GM10266 (cell line): Measurements from ENCODE around the gene GLIPR2.

Experiments
- DNase-seq: peaks from one replicate; pipeline ENCODE4 v3.0.0; 2012; ENCODE audit errors: extremely low spot score
- TF ChIP-seq, protein P1 (sequence below): IDR thresholded peaks from 2 replicates; pipeline ENCODE4 v1.5.1; 2012; ENCODE audit warnings: mild to moderate bottlenecking, low read depth; ENCODE audit not compliant: control insufficient read depth, insufficient read depth; ENCODE audit errors: missing control alignments

The GLIPR2 gene

DNA sequence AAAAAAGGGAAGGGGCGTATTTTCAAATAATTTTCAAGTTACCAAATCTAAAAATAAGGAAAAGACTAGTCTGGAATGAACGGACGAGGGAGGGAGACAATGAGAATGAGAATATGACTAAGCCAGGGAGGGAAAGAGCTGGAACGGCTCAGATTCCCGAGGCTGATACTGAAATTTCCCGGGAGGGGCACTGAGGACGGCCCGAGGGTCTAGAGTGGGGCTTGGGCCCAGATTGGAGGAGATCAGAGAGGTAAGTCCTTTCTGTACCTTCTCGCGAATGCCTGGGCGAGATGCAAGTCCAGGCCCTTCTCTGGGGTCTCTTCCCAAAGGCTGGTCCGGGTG lies 29.3 kb downstream of the GLIPR2 start:
- TF ChIP-seq, protein P1, sequence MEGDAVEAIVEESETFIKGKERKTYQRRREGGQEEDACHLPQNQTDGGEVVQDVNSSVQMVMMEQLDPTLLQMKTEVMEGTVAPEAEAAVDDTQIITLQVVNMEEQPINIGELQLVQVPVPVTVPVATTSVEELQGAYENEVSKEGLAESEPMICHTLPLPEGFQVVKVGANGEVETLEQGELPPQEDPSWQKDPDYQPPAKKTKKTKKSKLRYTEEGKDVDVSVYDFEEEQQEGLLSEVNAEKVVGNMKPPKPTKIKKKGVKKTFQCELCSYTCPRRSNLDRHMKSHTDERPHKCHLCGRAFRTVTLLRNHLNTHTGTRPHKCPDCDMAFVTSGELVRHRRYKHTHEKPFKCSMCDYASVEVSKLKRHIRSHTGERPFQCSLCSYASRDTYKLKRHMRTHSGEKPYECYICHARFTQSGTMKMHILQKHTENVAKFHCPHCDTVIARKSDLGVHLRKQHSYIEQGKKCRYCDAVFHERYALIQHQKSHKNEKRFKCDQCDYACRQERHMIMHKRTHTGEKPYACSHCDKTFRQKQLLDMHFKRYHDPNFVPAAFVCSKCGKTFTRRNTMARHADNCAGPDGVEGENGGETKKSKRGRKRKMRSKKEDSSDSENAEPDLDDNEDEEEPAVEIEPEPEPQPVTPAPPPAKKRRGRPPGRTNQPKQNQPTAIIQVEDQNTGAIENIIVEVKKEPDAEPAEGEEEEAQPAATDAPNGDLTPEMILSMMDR = no peak
- no peak for DNase-seq

DNA sequence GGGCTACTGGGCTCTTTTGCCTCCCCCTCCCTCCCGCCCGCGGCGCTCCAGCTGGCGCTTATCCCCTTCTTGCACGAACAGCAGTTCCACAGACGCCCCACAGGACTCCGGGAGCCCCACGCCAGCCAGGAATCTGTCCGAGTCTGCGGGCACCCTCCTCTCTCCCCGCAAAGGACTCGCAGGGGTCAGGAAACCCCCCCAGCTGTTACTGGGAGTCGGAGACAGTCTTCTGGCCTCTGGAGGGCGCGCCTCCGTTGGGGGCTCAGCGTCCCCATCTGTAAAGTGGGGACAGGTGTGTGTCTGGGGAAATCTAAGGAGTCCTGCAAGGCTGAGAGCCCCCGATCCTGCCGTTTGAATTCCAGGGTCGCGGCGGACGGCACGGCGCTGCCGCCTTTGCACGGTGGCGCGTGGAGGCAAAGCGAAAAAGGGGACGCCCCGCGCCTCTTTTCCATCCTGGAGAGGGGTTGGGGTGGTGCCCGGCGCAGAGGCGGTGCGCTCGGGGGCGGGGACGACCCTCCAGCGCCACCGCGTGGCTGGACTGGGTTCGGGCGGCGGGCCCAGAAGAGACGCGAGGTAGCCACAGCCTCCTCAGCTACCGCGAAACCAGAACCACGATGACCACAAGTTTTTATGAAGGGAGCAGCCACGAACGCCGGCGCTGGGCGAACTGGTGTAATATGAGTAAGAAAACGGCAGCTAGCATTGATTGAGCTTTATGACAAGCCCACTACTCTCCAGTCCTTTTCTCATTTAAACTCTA lies 29.8 kb downstream of the GLIPR2 start:
- TF ChIP-seq, protein P1 = peak; percentile 93
- peak; percentile 87 for DNase-seq

GRCh38 chr9:36169166-36169565 lies 32.6 kb downstream of the GLIPR2 start, which contains the start of gene CCIN:
Gene CCIN, plus strand, starts transcription at chr9:36169388. Its CDS starts 115 bp downstream, at chr9:36169503.
- DNase-seq = no peak
- TF ChIP-seq, protein P1 = no peak

- DNase-seq = no peak
Measured at GRCh38 chr9:36169708-36170107, 33.2 kb downstream of the GLIPR2 start.

DNA sequence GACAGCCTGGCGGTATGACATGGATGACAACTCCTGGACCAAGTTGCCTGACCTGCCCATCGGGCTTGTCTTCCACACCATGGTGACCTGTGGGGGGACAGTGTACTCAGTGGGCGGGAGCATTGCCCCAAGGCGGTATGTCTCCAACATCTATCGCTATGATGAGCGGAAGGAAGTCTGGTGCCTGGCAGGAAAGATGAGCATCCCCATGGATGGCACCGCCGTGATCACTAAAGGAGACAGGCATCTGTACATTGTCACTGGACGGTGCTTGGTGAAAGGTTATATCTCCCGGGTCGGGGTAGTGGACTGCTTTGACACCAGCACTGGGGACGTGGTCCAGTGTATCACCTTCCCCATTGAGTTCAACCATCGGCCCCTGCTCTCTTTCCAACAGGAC lies 34.0 kb downstream of the GLIPR2 start:
- no peak for DNase-seq
- TF ChIP-seq, protein P1 = no peak

More at GRCh38 chr9:36169708-36170107, 33.2 kb downstream of the GLIPR2 start:
- TF ChIP-seq, protein P1 = no peak

GRCh38 chr9:36173861-36174260 lies 37.3 kb downstream of the GLIPR2 start:
- no peak for DNase-seq
- TF ChIP-seq, protein P1 = no peak

GRCh38 chr9:36174271-36174670 lies 37.7 kb downstream of the GLIPR2 start:
- no peak for DNase-seq
- TF ChIP-seq, protein P1 = no peak
